Naive thymus-derived CD8-positive, alpha-beta T cell (primary cell): ENCODE measurements around the gene SCNN1B. TPM values are rescaled to one million over a fixed set of nuclear protein-coding genes. Genes with fewer than 3 reads are reported as not detected.

ENCODE experiments used
- ATAC-seq, 2 donors: fragments of 150-1000 bp; cut with Tn5 transposase in 1 of 2; sonication (Bioruptor Pico), chemical (Tn5 transposase) in 1 of 2; 1 replicate in 1 of 2; 2 replicates in 1 of 2; pipeline ENCODE4 v1.10.0; 2021; ENCODE audit warnings: mild to moderate bottlenecking in 2 of 2, moderate library complexity in 2 of 2
- POLR2A ChIA-PET: fragments of 350-600 bp; sonication (Branson Sonifier 250); formaldehyde crosslinking; loops from one replicate; lab custom pipeline; 2021; ENCODE audit warnings: antibody characterized with exemption; lab: Charles Lee
- DNase-seq, 10 donors: peaks; one replicate each; pipeline versions ENCODE4 v3.0.0 to v3.0.0-alpha.2; 2020 to 2022
- H3K27ac Mint-ChIP-seq, 10 donors: one replicate each; pipeline ENCODE4 v1.8.0; 2020 to 2022; ENCODE audit warnings: mild to moderate bottlenecking in 10 of 10, mixed read lengths in 10 of 10, moderate library complexity in 4 of 10, inconsistent platforms in 1 of 10
- H3K27me3 Mint-ChIP-seq, 5 donors: one replicate each; pipeline ENCODE4 v1.8.0; 2021 to 2022; ENCODE audit warnings: mixed read lengths in 5 of 5
- H3K36me3 Mint-ChIP-seq, 3 donors: one replicate each; pipeline ENCODE4 v1.8.0; 2020 to 2022; ENCODE audit warnings: mixed read lengths in 3 of 3, mild to moderate bottlenecking in 2 of 3, inconsistent platforms in 1 of 3
- H3K4me1 Mint-ChIP-seq, 4 donors: one replicate each; pipeline ENCODE4 v1.8.0; 2021 to 2022; ENCODE audit warnings: mixed read lengths in 4 of 4
- H3K4me3 Mint-ChIP-seq, 10 donors: one replicate each; pipeline ENCODE4 v1.8.0; 2020 to 2022; ENCODE audit warnings: mild to moderate bottlenecking in 10 of 10, mixed read lengths in 10 of 10, moderate library complexity in 6 of 10, inconsistent platforms in 1 of 10
- H3K9me3 Mint-ChIP-seq, 9 donors: one replicate each; pipeline ENCODE4 v1.8.0; 2020 to 2022; ENCODE audit warnings: mixed read lengths in 9 of 9, mild to moderate bottlenecking in 3 of 9, inconsistent platforms in 1 of 9, moderate library complexity in 1 of 9
- polyA plus RNA-seq, 3 donors: library from polyadenylated mRNA; unstranded; fragments of 300-500 nt; fragmentation: Illumina TruSeq; gene quantifications; one replicate each; pipeline ENCODE4 v1.2.3, GENCODE V29; 2021
- total RNA-seq, 8 experiments: library from RNA in 2 of 8; stranded (reverse) in 2 of 8; gene quantifications; one replicate each; pipeline ENCODE4 v1.2.3 and lab custom pipeline; 2021 to 2026

The SCNN1B gene
- total and polyA plus RNA-seq, 5 experiments from 2014 or later: not detected

DNA sequence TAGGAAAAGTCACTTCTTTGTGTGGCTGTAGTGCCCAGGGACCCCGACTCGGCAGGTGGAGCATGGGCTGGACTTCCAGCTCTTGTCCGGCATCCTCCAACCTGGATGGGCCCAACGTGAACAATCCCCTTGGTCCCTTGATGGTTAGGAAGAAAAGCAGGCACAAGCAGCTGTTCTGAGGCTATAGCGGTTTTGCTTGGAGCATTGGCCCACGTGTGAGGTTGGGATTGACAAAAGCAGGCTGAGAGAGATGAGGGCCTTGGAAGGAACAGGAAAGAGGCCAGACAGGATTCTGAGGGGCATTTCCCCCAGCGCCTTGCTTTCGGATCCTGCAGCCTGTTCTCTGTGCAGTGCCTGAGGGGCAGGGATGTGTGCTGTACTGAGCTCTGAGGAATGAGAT is 28.1 kb downstream of the SCNN1B start:
- Mint-ChIP-seq H3K36me3 (no peaks in the 10 kb centered on the region), H3K4me1 (no peaks in the 10 kb centered on the region), H3K4me3 (no peak overlapping the region), H3K9me3 (peaks cover 0 to 1% (median 0%) of the 10 kb centered on the region in 9 donors), H3K27ac (peak overlapping the region in 1 of 10 donors; percentile 13), H3K27me3 (peaks cover 0 to 12% (median 4%) of the 10 kb centered on the region in 5 donors)
- DNase-seq (no peak), ATAC-seq (no peak)
- POLR2A ChIA-PET: no interaction called here

DNA sequence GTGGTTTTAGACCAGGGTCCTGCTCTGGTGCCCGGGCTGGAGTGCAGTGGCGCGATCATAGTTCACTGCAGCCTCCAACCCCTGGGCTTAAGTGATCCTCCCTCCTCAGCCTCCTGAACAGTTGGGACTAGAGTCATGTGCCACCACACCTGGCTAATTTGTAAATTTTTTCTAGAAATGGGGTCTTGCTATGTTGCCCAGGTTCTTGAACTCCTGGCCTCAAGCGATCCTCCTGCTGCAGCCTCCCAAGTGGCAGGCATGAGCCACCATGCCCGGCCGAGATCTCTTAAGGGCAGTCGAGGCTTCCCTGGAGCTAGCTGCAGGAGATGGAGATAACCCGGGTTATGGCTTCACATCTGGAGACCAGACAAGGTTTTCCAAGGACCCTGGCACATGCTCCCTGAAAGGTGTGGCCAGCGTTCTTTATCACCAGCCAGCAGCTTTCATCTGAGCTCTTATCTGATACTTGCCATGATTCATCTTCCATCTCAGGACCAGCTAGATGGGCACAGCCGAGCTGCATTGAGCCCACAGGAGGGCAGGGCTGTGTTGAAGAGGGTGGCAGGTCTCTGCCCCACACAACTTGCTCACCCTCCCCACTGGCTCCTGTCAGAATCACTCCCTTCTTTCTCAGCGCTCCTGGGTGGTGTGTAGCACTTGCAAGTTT is 28.6 kb downstream of the SCNN1B start:
- H3K4me1 Mint-ChIP-seq: no peaks in the 10 kb centered on the region
- peaks cover 0 to 15% (median 3%) of the 10 kb centered on the region in 5 donors for H3K27me3 Mint-ChIP-seq
- ATAC-seq (no peak), DNase-seq (no peak)
- no peak overlapping the region for H3K4me3 Mint-ChIP-seq
- H3K36me3 Mint-ChIP-seq: no peaks in the 10 kb centered on the region
- peak overlapping the region in 1 of 10 donors; percentile 13 for H3K27ac Mint-ChIP-seq
- POLR2A ChIA-PET: no interaction called here
- peaks cover 0 to 1% (median 0%) of the 10 kb centered on the region in 9 donors for H3K9me3 Mint-ChIP-seq

DNA sequence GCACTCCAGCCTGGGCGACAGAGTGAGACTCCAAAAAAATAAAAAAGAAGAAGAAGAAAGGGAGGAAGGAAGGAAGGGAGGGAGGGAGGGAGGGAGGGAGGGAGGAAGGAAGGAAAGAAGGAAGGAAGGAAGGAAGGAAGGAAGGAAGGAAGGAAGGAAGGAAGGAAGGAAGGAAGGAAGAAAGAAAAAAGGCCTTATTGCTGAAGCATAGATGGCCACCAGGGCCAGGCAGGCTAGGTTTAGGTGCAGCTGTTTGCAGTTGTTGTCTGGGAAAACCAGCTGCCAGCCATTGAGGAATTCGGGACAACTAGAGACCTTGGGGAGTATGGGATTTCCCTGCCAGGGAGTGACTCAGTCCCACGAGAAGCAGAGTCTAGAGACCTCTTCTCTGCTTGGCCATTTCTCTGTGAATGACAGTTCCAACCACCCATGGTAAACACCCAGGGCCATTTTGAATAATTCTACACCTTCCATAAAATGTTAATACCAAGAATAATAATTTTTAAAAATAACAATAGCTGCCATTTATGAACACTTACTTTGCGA is 31.0 kb downstream of the SCNN1B start:
- H3K36me3 Mint-ChIP-seq: no peaks in the 10 kb centered on the region
- ATAC-seq: no peak

DNA sequence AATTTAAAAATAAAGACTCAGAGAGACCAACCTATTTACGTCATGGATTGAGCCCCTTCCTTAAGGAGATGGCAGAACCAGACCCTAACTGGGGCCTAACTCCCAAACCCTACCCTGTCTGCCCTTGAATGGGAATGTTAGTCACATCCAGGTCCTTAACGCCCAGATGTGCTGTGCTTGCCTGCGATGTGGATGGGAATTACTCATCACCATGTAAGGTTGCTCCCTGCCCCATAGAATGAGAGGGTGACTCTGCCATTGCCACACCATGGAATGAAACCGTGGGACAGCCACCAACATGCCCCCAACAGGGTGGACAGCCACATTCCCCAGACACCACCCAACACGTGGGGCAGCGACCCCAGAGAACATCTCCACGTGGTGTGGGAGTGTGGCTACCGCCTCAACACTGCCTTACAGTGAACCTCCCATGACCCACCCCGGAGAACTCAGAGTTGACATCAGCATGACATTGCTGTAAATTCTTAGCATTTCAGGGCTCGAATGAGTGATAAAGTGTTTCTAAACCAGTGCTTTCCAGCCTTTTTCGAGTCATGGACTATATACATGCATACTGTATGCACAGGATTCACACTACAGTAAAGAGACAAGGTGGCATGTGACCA is 31.8 kb downstream of the SCNN1B start:
- Mint-ChIP-seq H3K27ac (no peak overlapping the region), H3K9me3 (peaks cover 0 to 1% (median 0%) of the 10 kb centered on the region in 9 donors), H3K27me3 (peaks cover 2 to 21% (median 10%) of the 10 kb centered on the region in 5 donors), H3K36me3 (no peaks in the 10 kb centered on the region), H3K4me1 (no peaks in the 10 kb centered on the region), H3K4me3 (no peak overlapping the region)
- DNase-seq (no peak), ATAC-seq (no peak)
- POLR2A ChIA-PET: no interaction called here

More for the DNA sequence above, 31.0 kb downstream of the SCNN1B start:
- POLR2A ChIA-PET: no interaction called here
- DNase-seq: no peak
- no peak overlapping the region for H3K27ac Mint-ChIP-seq
- peaks cover 0 to 1% (median 0%) of the 10 kb centered on the region in 9 donors for H3K9me3 Mint-ChIP-seq
- no peak overlapping the region for H3K4me3 Mint-ChIP-seq
- peaks cover 2 to 21% (median 8%) of the 10 kb centered on the region in 5 donors for H3K27me3 Mint-ChIP-seq
- no peaks in the 10 kb centered on the region for H3K4me1 Mint-ChIP-seq

DNA sequence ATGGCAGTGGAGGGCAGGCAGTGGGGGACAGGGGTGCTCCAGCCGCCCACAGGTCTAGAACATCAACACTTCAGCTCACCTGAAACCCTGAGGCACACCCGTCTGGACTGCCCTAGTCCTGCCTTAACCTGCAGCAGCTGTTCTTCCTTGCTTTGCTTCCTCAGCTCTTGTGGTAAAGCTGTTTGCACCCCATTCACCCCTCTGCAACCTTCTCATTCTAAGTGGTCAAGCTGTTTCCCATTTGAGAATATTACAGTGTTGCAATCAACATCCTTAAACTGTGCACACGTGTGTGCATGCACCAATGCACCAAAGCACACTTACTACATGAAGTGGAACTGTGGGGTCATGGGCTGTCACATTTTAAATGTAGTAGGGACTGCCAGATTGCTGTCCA is 32.4 kb downstream of the SCNN1B start:
- H3K36me3 Mint-ChIP-seq: no peaks in the 10 kb centered on the region
- no peak overlapping the region for H3K27ac Mint-ChIP-seq
- H3K27me3 Mint-ChIP-seq: peaks cover 2 to 21% (median 10%) of the 10 kb centered on the region in 5 donors
- DNase-seq (no peak), ATAC-seq (no peak)
- POLR2A ChIA-PET: no interaction called here
- no peak overlapping the region for H3K4me3 Mint-ChIP-seq
- H3K4me1 Mint-ChIP-seq: no peaks in the 10 kb centered on the region
- H3K9me3 Mint-ChIP-seq: peaks cover 0 to 1% (median 0%) of the 10 kb centered on the region in 9 donors

DNA sequence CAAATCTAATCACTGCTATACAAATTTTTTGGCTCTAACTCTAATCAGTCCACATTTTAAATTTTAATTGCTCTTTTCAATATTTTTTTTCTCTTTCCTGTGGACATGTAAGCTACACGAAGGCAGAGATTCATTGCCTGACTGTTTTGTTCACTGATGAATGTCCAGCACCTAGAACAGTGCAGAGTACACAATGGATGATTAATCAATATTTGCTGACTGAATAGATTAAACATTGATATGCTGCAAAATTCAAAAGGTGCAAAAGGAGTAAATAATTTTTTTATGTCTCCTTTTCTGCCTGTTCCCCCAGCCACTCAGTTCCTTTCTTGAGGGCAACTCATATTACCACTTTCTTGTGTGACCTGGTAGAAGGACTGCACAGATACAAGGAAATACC is 32.8 kb downstream of the SCNN1B start:
- no peaks in the 10 kb centered on the region for H3K36me3 Mint-ChIP-seq
- ATAC-seq: no peak
- H3K27ac Mint-ChIP-seq: no peak overlapping the region
- peaks cover 2 to 21% (median 12%) of the 10 kb centered on the region in 5 donors for H3K27me3 Mint-ChIP-seq
- DNase-seq: no peak
- POLR2A ChIA-PET: no interaction called here
- peaks cover 0 to 1% (median 0%) of the 10 kb centered on the region in 9 donors for H3K9me3 Mint-ChIP-seq
- no peak overlapping the region for H3K4me3 Mint-ChIP-seq
- no peaks in the 10 kb centered on the region for H3K4me1 Mint-ChIP-seq

DNA sequence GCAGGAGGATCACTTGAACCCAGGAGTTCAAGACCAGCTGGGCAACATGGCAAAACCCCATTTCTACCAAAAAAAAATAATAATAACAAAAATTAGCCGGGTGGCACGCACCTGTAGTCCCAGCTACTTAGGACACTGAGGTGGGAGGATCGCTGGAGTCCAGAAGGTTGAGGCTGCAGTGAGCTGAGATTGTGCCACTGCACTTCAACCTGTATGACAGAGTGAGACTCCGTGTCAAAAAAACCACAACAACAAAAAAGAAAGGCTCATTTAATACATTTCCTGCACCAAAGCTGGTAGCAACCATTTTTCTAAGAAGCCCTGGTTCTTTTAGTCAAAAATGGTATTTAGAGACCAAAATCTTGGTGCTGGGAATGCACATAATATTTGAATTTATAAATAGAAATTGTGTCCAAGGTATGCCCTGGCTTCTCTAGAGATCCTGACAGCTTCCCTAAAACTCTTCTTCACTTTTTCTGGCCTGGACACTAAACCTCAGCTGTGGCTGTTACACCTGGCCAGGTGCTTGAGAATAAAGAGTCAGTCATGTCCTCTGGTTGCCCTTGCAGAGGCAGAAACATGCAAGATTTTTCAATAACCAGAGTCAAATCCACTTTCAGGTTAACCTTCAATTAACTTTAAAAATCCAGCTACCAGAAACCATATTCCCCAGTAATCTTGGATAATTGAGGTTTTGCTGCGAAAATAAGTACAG is 35.9 kb downstream of the SCNN1B start:
- Mint-ChIP-seq H3K4me1 (no peaks in the 10 kb centered on the region), H3K4me3 (no peak overlapping the region), H3K9me3 (no peaks in the 10 kb centered on the region), H3K27ac (no peak overlapping the region), H3K27me3 (peaks cover 12 to 36% (median 13%) of the 10 kb centered on the region in 5 donors), H3K36me3 (no peaks in the 10 kb centered on the region)
- POLR2A ChIA-PET: no interaction called here
- ATAC-seq (no peak), DNase-seq (no peak)

DNA sequence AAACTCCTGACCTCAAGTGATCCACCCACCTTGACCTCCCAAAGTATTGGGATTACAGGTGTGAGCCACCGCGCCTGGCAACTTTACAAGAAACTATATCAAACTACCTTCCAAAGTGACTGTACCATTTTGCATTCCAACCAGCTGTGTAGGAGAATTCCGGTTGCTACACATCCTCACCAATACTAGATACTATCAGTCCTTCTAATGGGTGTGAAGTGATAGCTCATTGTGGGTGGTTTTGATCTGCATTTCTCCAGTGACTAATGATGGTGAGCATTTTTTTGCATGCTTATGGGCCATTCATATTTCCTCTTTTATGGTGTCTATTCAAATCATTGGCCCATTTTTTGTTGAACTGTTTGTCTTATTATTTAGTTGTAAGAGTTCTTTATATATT is 37.7 kb downstream of the SCNN1B start:
- POLR2A ChIA-PET: no interaction called here
- no peak overlapping the region for H3K4me3 Mint-ChIP-seq
- ATAC-seq (no peak), DNase-seq (no peak)
- peaks cover 10 to 26% (median 12%) of the 10 kb centered on the region in 5 donors for H3K27me3 Mint-ChIP-seq
- H3K9me3 Mint-ChIP-seq: no peaks in the 10 kb centered on the region
- H3K36me3 Mint-ChIP-seq: no peaks in the 10 kb centered on the region
- H3K27ac Mint-ChIP-seq: no peak overlapping the region
- no peaks in the 10 kb centered on the region for H3K4me1 Mint-ChIP-seq

DNA sequence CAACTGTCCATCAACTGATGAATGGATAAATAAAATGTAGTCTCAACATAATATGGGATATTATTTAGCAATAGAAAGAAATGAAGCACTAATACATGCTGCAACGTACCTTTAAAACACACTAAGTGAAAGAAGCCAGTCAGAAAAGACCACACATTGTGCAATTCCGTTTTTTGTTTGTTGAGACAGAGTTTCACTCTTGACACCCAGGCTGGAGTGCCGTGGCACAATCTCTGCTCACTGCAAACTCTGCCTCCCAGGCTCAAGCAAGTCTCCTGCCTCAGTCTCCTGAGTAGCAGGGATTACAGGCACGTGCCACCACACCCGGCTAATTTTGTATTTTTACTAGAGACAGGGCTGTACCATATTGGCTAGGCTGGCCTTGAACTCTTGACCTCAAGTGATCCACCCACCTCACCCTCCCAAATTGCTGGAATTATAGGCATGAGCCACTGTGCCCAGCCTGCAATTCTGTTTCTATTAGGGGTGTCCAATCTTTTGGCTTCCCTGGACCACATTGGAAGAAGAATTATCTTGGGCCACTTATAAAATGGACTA is 40.1 kb downstream of the SCNN1B start:
- peaks cover 0 to 1% (median 0%) of the 10 kb centered on the region in 9 donors for H3K9me3 Mint-ChIP-seq
- POLR2A ChIA-PET: no interaction called here

DNA sequence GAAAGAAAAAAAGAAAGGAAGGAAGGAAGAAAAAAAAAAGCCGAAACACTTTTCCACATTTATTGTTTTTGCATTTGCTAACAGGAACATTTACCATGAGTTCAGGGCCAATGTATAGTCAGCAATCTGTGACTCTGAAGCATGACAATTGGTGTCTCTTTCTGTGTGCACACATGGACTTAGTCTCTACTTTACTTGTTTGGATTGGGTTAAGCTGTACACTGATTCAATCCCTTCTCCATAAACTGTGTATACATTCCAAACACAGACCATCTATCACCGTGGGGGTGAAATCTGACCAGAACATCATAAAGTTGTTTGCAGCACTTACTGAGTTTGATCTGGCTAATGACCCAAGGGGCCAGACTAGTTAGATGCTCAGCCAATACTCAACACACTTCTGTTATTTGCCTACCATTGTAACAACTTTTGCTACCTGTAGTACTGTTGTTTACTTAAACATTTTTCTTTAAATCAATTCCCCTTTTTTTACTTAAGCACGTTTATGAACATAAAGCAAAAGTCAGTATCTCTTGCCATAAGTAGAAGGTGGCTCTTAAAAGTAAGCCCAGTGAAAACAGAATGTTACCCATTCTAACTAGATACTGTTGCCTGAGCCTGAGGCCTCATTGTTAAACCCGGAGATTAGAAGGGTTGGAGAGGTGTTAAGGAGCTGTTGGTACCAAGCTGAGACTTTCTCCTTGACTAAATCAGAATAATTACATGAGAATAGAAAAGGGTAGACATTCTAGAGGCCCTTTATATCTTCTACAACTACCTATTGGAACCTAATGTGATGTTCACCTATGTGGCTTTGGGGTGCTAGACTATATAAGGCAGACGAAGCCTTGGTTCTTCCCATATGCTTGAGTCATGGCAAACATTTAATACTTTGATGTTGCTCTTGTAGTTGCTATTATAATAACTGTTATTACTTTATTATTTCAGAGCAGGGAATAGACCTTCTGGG is 41.8 kb downstream of the SCNN1B start:
- Mint-ChIP-seq H3K27me3 (peaks cover 3 to 27% (median 12%) of the 10 kb centered on the region in 5 donors), H3K4me3 (no peak overlapping the region), H3K27ac (no peak overlapping the region), H3K36me3 (no peaks in the 10 kb centered on the region), H3K9me3 (peaks cover 0 to 2% (median 0%) of the 10 kb centered on the region in 9 donors), H3K4me1 (no peaks in the 10 kb centered on the region)
- no peak for DNase-seq
- POLR2A ChIA-PET: no interaction called here
- ATAC-seq: no peak

More for the DNA sequence above, 40.1 kb downstream of the SCNN1B start:
- no peak overlapping the region for H3K4me3 Mint-ChIP-seq
- no peak overlapping the region for H3K27ac Mint-ChIP-seq
- ATAC-seq (no peak), DNase-seq (no peak)
- peaks cover 3 to 15% (median 10%) of the 10 kb centered on the region in 5 donors for H3K27me3 Mint-ChIP-seq
- H3K36me3 Mint-ChIP-seq: no peaks in the 10 kb centered on the region
- H3K4me1 Mint-ChIP-seq: no peaks in the 10 kb centered on the region

DNA sequence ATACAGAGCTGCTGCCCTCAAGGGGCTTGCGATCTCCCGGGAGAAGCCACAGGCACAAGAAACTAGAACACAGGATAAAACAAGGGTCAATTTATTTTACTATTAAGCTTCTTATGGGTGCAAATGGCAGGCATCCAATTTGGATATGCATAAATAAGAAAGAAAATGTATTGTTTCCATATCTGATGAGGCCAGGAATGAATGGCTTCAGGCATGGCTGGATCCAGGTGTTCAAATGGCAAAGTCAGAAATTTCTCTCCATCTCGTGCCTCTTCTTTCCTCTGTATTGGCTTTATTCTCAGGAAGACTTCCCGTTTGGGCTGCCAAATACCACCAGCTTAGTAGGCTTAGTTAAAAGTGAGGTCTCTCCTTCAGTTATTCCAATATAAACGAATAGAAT is 43.1 kb downstream of the SCNN1B start:
- POLR2A ChIA-PET: no interaction called here
- Mint-ChIP-seq H3K4me1 (no peaks in the 10 kb centered on the region), H3K9me3 (peaks cover 0 to 2% (median 0%) of the 10 kb centered on the region in 9 donors), H3K4me3 (no peak overlapping the region), H3K36me3 (no peaks in the 10 kb centered on the region), H3K27me3 (peaks cover under 1 to 38% (median 15%) of the 10 kb centered on the region in 5 donors), H3K27ac (peak overlapping the region in 2 of 10 donors; percentile 58 to 76)
- ATAC-seq (no peak), DNase-seq (no peak)
